Effector CD4-positive, alpha-beta T cell (primary cell): ENCODE measurements around the gene ZSWIM8.
A peak's percentile ranks its signal among the peaks of the same experiment; 100 is the strongest.
"Not testable (repeated sequence)": the region's sequence is repeated elsewhere in the genome, so short reads cannot be mapped to it uniquely, and the experiment has no call there.

Source experiments
- DNase-seq: peaks from one replicate; pipeline ENCODE4 v3.0.0-alpha.2; 2020

ZSWIM8 gene

DNA sequence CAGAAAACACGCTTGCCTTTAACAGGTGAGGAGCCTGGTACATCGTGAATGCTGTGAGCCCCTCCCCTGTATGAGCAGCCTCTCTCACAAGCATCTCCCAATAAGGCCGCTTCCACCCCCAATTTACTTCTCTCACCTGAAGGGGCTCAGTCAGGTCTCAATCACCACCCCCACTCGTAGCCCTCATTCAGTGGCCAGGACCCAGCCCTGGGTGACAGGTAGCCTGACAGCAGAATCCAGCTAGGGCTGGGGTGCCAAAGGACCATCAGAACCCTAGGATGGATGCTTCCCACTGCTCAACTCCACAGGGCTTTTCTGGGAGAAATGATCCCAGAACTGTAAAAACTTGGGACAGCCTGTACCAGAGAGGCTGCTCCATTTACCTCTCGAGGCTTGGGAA, 32.4 kb downstream of the ZSWIM8 start:
- DNase-seq: no peak

DNA sequence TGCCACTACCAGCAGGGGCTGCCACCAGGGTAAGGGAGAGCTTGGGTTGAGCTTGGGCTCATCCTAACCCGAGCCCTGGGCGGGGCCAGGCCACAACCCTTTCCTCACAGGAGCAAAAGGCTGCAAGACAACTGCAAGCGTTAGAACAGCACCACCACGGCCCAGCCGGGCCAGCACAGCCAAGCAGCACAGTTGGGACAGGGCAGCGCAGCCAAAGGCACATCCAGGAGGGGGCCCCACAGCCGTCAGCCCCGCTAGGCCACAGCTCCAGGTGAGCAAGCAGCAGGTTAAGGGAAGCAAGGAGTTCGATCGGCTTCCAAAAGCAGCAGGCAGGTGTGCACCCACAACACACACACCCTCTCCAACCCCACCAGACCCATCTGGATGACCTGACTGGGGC, 33.0 kb downstream of the ZSWIM8 start:
- DNase-seq: no peak

DNA sequence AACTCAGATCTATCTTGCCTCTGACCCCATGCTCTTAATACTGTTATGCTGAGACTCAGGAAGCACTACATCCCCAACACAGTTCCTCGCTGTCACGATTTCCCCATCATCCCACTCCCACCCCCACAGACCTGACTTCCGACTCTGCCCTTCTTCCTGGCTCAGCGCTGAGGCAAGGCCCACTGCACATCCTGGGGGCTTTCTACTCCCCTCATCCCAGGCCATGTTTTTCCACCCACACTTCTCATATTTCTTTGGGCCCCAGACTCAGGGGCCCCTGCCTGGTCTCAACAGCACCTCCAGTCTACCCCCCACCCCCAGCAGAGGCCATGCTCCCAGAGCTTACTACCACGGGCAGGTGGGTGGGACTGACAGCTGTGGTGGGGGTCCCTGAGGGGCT, 33.7 kb downstream of the ZSWIM8 start:
- DNase-seq: no peak

DNA sequence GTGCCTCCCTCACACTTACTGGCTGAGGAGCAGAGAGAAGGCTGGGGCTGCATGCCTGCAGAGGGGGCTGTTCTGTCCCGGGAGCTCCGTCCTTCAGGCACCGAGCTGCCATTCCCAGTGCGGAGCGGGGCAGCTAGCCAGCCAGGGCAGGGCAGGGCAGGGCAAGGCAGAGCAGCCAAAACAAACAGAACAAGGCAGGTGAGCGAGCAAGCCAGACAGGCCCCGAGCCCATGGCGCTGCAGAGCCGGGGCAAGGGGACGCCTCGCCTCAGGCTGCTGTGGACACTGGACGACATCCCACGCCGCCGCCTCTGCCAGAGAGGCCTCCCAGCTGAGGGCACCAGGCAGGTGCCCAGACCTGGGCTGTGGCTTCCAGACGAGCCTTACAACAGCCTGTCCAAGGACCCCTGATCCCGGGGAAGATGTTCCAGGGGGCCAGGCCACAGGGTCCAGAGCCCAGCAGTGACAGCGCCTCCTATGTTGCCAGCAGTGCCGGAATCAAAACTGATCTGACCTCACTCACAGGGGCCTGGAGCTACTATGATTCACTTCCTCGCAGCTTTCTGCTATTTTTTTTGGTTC, 34.2 kb downstream of the ZSWIM8 start:
- DNase-seq: no peak

DNA sequence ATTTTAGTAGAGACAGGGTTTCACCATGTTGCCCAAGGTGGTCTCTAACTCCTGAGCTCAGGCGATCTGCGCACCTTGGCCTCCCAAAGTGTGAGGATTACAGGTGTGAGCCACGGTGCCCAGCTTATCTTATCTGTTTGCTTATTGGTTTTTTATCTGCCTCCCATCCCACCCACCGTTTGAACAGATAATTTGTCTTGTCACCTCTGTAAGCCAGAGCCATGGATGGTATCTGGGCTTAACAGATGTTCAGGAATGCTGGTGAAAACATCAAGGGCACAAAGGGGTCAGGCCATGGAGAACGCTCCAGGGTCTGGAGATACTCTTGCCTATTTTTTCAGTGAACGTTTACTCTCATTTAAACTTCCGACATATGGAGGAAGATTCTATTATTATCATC, 38.0 kb downstream of the ZSWIM8 start:
- DNase-seq: no peak

DNA sequence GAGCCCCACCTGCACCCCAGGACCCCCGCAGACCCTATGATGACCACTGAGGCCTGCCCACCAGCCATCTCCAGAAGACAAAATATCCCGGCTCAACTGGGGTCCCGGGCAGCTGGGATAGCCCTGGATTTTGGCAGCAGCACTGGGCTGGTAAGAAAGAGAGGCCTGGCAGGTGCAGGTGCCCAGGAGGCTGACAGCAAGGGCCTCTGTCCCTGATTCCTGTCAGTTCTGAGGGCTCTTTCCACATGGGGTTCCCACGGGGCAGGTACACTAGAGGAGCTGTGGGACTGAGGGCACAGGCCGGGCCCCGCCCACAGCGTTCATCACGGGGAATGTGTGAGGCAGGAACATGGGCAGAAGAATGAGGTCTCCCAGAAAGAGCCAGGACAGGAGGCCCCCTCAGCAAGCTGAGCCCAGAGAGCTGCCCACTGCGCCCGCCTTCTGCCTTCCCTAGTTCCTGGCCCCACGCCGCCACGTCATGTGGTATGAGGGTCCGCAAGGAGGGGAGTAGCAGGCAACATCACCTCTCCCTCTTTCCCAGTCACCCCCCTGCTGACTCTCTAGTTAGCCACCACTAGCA, 38.8 kb downstream of the ZSWIM8 start:
- DNase-seq: no peak

DNA sequence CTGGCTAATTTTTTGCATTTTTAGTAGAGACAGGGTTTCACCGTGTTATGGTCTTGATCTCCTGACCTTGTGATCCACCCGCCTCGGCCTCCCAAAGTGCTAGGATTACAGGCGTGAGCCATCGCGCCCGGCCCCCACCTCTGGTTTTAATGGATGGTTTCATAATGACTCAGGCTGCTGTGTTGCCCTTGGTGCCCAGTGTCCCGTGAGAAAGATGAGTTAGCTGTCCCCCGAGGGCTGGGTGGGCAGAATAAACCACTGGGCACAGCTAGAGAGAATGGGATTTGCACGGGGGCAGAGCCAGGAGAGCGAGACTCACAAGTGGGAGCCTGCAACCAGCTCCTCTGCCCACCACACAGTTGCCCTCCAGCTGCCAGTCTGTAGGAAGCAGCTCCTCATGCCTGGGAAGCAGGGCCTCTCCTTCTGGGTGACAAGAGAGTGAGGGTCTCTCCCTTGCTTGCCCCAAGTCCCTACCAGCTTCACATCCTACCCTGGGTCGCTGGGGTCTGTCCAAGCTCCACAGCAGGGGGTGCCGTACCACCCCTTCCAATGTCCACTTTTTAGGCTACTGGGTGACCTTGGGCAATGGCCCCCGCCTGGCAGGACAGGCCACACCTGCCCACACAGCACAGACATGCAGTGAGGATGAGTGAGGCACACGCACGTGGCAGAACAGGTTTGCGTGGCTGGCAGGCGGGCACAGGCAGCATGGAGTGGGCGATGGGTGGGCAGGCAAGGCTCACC, 42.1 kb downstream of the ZSWIM8 start:
- DNase-seq: no peak

DNA sequence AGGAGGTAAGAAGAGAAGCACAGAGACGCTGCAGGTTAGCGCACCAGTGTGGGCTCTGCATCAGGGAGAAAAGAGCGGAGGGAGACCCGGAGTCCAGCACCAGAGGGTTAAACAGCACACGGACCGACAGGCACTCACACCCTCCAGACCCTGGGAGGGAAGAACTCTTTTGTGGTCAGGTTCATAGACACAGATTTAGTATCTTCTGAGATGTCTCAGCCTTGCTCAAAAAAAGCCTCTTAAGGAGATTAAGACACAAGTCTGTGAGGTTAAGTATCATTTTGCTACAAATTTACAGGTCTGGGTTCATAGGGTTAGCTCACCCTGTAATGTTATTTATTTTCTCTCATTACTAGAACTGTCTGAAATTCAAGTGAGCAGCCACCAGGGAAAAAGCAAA, 42.8 kb downstream of the ZSWIM8 start:
- DNase-seq: no peak

DNA sequence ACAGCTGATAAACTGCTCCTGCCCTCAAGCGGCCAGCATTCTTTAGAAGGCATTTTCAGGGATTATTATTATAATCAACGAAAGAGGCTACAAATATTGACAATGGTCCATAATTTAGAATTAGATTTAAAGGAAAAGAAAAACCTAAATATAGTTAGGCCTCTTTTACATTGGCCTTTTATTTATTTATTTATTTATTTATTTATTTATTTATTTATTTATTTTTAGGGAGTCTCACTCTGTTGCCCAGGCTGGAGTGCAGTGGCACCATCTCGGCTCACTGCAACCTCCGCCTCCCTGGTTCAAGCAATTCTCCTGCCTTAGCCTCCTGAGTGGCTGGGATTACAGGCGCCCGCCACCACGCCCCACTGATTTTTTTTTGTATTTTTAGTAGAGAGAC, 43.7 kb downstream of the ZSWIM8 start:
- not testable (repeated sequence) for DNase-seq

DNA sequence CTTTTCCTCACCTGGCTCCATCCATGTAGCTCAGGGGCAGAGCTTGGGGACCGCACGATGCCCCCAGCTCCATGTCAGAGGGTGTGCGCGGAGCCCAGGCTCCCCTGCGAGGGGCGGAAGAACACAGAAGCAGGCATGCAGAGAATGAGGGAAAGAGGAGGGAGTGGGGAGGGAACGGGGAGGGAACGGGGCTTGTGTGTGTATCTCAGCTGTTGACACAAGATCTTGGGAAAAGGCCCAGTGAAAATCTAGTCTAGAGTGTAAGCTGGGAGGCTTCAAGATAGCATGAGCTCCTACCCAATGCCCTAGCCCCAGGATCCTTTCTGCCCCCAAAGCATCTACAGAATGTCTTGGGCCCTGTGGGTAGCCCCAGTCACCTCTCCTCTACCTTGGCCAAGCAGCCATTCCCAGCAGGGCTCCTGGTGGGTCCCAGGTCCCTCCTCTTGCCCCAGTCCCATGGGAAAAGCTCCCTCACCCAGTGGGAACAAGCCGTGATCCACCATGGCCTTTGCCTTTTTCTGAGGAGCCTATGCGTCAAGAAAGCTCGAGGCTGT, 51.1 kb downstream of the ZSWIM8 start:
- DNase-seq: no peak

DNA sequence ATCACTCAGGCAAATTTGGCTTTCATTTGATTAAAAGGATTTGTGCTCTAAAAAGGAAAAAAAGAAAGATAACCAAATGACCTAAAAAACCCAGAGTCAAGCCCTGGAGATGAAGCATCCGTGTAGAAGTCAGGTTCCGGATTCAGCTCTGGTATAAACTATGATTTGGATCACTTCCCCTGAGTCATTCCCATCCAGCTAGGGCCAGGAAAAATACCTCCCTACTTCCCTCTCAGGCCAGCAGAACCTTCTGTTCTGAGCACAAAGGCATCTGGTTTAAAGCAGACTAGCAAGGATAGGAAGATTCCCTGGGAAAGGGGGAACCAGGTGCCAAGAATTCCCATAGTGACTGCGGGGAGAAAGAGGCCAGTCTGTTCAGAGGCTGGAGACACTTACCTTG, 51.7 kb downstream of the ZSWIM8 start:
- no peak for DNase-seq

DNA sequence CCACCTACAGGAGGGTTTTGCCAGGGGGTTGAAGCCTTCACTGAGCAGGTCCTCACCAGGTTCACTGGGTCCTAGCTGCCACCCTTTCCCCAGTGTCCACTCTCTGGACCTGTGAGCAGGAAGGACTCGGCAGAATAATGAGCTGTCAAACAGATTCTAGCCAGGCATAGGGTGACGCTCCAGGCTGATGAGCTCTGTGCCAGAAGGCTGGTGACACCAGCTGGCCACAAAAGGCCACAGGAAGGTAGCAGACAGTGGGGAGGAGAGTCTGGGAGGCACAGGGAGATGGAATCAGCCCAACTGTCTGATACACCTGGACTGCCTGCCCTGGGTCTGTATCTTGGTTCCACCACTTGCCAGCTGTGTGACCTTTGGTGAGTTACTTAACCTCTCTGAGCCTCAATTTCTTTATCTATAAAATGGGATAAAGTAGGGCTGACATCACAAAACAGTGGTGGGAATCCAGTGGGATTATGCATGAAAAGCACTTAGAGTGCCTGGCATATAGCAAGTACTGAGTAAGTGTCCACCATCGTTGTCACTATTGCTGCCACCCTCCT, 52.7 kb downstream of the ZSWIM8 start:
- no peak for DNase-seq

DNA sequence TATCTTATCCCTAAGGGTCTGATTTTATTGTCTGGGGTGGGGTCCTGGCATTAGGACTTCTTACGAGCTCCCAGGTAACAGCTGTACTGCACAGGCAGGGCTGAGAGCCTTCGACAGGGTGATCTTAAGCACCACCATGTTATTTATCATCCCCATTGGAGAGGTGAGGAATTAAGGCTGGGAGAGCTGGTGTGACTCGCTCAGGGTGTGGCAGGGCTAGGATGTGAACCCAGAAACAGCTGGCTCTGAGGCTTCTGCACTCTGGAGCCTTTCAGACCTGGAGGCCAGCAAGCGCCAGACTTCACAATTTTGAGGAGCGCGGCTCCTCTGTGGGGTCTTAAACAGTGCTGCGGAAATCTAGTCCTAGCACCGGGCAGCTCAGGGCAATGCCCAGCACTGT, 53.4 kb downstream of the ZSWIM8 start:
- DNase-seq: no peak

DNA sequence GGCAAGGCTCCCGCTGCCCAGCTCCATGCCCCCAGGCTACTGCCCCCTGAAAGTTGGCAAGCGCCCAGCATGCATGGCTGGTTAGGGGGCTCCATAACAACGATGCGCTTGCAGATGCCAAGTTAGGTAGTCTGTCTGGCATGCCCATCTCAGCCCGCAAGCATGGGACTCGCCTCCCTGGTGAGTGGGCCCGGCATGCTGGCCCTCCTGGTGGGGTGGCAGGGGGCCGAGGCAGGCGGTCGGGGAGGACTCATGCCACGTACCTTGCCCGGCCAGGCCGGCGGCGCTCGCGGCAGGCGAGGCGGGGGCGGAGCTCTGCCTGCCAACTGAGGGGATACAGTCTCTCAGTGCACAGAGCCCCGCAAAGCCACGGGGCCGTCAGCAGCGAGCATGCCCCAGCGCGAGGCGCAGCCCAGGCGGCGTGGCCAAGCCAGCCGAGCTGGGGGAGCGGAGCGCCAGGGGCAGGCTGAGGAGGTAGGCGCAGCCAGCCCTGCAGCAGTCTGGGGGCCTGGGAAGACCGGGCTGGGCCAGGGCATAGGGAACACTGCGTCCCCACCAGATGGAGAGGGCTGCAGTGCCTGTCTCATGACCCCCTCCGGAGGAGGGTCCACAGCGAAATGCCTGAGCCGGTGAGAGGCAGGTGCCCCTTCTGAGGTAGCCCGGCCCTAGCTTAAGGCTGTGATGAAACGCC, 54.0 kb downstream of the ZSWIM8 start:
- no peak for DNase-seq

DNA sequence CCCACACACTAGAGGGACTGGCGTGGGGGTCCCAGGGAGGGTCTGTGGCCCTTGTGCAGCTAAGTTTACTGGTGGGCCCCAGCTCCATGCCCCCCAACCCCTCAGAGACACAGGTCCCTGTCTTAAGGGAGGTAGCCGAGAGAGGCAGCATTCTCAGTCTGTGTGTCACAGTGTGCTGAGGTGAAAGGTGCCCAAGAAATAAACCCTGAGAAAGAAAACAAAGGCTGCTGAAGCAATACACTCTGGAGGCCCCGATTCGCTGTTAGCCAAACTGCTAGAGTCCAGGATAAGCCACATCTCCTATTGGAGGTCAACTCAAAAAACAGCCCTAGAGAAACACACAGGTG, 54.6 kb downstream of the ZSWIM8 start:
- DNase-seq: no peak

DNA sequence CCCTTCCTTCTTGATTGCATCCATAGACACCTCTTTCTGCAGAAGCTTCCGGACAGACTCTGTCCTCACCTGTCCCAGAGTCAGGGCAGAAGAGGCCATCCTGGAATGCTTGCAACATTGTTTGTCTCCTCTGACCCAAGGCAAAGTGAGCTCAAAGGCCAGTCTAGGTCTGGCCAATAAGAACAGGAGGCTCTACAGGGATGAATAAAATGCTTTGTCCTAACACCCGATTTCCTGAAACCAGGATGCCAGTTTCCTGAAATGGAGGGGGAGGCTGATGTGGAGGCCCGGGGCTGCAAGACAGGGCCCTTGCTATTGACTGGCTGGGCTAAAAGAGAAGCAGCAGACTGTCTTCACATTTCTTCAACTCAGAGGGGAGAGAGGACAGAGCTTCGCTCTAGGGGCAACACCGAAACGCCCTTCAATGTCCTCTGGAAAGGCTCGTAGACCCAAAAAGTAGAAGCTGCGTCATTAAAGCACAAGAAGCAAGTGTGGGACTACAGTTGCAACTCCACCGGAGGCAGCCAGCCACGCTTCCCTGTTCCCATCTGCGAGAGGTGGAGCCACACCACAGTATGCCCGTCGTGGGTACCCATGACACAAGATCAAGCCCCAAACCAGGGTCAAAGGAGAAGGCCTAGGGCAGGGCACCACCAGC, 55.1 kb downstream of the ZSWIM8 start:
- no peak for DNase-seq

DNA sequence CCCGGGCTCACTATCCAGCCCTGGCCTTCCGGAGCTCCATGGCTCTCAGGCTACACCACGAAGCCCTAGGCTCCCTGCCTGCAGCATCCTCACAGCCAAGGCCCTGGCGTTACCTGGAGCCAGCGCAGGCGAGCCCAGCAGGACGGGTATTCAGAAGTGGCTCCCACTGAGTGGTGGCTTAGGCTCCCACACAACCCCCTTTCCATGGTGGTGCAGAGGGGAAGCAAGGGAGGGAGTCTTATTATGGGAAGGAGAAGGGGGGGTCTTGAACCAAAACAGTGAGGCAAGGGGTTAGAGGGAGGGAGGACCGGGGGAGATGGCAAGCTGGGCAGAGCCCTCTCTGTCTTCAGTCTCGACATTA, 55.6 kb downstream of the ZSWIM8 start:
- DNase-seq: no peak

DNA sequence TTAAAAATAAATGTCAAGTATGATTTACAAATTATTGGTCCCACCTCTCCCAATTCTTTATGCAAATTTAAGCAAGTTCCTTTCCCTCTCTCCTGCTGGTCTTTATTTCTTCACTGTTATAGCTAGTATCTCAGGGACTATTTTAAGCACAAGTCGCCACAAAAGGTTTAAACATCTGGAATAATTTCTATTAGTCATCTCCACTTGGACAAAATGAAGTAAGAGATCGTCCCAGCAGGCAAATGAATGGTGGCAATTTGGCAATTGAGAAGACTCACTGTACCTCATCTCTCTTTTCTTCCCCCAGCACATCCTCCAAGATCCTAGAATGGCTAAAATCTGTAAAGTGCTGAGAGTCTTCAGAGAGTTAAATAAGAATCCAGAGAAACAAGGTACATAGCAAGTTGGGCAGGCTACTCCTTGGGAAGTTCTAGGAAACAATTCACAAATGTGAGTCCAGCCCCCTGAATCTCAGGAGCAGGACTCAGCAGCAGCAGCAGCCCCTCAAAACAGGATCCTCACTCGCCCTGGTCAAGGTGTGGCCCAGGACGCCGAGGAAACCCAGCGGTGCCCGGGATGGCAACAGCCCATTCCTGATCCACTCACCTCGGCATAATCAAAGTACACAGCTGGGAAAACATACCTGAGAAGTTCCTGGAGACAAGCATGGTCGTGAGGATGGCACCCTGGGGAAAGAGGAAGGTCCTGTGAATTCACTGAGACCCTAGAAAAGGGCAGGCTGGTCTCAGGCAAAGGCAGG, 56.3 kb downstream of the ZSWIM8 start:
- no peak for DNase-seq

DNA sequence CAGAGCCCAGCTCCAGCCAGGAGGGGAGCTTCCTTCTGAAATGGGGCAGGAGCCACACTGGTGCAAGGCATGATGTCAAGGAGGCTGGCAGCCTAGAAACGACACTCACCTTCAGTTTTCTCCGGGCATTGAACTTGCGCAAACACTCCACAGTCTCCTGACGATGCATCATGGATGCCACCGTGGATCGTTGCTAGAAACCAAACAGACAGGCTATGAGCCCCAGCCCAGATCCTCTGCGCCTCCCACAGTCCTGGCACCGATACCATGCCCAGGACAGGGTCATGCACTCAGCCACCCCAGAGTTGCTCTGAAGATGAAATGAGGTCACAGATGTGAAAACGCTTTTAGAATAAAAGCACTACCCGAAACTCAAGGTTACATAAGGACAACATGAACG, 56.9 kb downstream of the ZSWIM8 start:
- no peak for DNase-seq

DNA sequence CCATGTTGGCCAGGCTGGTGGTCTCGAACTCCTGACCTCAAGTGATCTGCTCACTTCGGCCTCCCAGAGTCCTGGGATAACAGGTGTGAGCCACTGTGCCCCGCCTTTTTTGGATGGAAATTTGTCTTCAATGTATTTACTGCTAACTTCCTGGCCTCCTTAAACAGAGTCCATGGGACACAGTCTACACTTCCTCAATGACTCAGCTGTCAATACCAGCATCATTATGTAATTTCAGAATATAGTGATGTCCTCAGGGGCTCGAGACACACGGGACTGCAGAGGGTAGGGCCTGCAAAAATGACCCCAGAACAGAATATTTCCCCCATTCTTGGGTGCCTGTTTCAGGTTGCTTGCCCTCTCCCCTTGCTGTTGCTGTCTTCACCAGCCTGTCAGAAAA, 57.9 kb downstream of the ZSWIM8 start:
- no peak for DNase-seq

DNA sequence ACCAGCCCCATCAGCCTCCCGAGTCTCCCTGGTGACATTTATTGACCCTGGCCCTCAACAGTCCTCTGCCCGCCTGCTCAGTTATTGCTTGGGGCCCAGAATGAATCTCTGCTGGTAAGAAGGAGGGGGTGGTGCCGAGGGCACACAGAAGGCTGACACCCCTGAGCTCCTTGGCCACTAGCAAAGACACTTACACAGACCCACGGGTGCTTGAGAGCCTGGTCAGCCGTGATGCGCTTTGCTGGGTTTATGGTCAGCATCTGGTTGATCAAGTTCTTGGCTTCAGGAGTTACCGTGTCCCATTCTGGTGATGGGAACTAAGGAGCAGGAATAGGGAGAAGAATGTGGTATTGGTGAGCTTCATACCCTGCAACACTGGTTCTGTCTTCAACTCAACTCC, 61.6 kb downstream of the ZSWIM8 start:
- DNase-seq: no peak

DNA sequence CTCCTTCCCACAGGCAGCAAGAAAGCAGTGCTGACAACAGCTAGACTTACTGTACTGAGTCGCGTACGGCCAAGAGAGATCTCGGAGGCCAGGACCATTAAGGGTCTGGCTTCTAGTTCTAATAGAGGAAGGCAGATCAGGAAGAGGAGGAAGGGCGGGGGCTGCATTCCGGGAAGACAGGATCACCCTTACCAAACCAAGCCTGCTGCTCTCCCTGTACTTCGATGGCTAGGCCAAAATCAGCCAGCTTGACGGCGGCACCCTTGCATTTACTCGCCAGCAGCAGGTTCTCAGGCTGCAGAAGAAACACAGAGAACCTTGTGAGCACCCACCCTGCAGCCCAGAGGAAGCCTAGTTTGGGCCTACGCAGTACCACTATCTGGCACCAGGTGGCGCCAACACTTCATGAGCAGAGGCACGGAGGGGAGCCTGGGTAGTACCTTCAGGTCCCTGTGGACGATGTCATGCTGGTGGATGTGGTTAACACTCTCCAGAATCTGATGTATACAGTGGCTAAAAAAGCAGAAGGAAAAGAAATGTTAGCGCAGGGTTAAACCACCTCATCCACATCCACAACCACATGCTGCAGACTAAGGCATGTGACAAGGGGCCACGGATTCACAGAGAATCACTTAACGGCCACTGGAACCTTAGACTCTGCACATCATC, 63.5 kb downstream of the ZSWIM8 start:
- DNase-seq: peak; percentile 90
